HEK293T (cell line): Measurements from ENCODE around the gene CELF5.

Experiments
- ARNT ChIP-seq: fragments of 450-650 bp; IDR thresholded peaks from 2 replicates; pipeline ENCODE4 v1.6.1; 2017; ENCODE audit warnings: mild to moderate bottlenecking
- TARDBP ChIP-seq: fragments of 450-650 bp; IDR thresholded peaks from 2 replicates; pipeline ENCODE4 v1.6.1; 2016

DNA sequence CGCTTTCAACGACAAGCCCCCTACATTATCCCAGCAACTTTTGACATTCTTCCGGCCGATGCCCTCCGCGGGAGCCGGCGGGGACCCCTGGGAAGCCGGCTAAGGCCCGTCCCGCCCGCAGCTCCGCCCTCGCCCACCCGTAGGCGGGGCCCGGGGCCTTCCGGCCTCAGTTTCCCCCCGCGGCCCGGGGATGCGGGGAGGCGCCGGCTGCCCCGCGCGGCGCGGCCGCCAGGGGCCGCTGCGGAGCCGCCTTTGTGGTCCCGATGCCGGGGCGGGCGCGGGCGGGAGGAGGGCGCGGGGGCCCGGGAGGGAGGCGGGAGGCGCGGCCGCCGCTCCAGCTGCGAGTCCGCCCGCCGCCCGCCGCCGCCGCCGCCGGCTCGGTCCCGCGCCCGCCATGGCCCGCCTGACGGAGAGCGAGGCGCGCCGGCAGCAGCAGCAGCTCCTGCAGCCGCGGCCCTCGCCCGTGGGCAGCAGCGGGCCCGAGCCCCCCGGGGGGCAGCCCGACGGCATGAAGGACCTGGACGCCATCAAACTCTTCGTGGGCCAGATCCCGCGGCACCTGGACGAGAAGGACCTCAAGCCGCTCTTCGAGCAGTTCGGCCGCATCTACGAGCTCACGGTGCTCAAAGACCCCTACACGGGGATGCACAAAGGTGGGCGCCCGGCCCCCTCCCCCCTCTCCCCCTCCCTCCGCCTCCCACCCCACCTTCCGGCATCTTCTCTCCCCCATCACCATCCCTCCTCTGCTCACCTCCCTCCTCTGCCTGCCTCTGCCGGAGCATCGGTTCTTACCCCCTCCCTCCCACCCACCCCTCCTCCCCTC lies at the start of gene CELF5:
- no peak for TF ChIP-seq ARNT
- TF ChIP-seq TARDBP, result no peak
